ENCODE results near the gene MED31.

The MED31 gene

GRCh38 chr17:6683730-6684459 is 32.5 kb upstream of the MED31 start:
- Mint-ChIP-seq H3K27me3 (peaks cover 30% of the 10 kb centered on the region), H3K4me3 (no peak overlapping the region), H3K36me3 (ENCODE audit: low read depth) (no peaks in the 10 kb centered on the region)

GRCh38 chr17:6683081-6683684 is 31.8 kb upstream of the MED31 start:
- peaks cover 37% of the 10 kb centered on the region for H3K27me3 Mint-ChIP-seq
- H3K36me3 Mint-ChIP-seq (ENCODE audit: low read depth): no peaks in the 10 kb centered on the region
- H3K9me3 Mint-ChIP-seq: no peaks in the 10 kb centered on the region
- no peaks in the 10 kb centered on the region for H3K4me1 Mint-ChIP-seq (ENCODE audit: low read depth)
- no peak overlapping the region for H3K4me3 Mint-ChIP-seq
- H3K27ac Mint-ChIP-seq: no peak overlapping the region

More at GRCh38 chr17:6683730-6684459, 32.5 kb upstream of the MED31 start:
- Mint-ChIP-seq H3K4me1 (ENCODE audit: low read depth) (no peaks in the 10 kb centered on the region), H3K27ac (no peak overlapping the region), H3K9me3 (no peaks in the 10 kb centered on the region)

GRCh38 chr17:6682339-6682738 is 30.9 kb upstream of the MED31 start:
- no peak overlapping the region for H3K27ac Mint-ChIP-seq

GRCh38 chr17:6681671-6682070 is 30.3 kb upstream of the MED31 start:
- Mint-ChIP-seq H3K4me3 (no peak overlapping the region), H3K4me1 (ENCODE audit: low read depth) (peaks cover 7% of the 10 kb centered on the region), H3K27me3 (peaks cover 40% of the 10 kb centered on the region), H3K36me3 (ENCODE audit: low read depth) (no peaks in the 10 kb centered on the region), H3K9me3 (no peaks in the 10 kb centered on the region), H3K27ac (no peak overlapping the region)

More at GRCh38 chr17:6682339-6682738, 30.9 kb upstream of the MED31 start:
- Mint-ChIP-seq H3K36me3 (ENCODE audit: low read depth) (no peaks in the 10 kb centered on the region), H3K27me3 (peaks cover 40% of the 10 kb centered on the region), H3K4me3 (no peak overlapping the region), H3K4me1 (ENCODE audit: low read depth) (peaks cover 4% of the 10 kb centered on the region), H3K9me3 (no peaks in the 10 kb centered on the region)

- Mint-ChIP-seq H3K4me3 (no peak overlapping the region), H3K36me3 (ENCODE audit: low read depth) (no peaks in the 10 kb centered on the region), H3K9me3 (no peaks in the 10 kb centered on the region), H3K4me1 (ENCODE audit: low read depth) (peaks cover 7% of the 10 kb centered on the region), H3K27me3 (peaks cover 38% of the 10 kb centered on the region), H3K27ac (no peak overlapping the region)
Observed at GRCh38 chr17:6681176-6681575, 29.8 kb upstream of the MED31 start.

- Mint-ChIP-seq H3K36me3 (ENCODE audit: low read depth) (no peaks in the 10 kb centered on the region), H3K9me3 (no peaks in the 10 kb centered on the region), H3K27me3 (peaks cover 35% of the 10 kb centered on the region), H3K4me3 (no peak overlapping the region), H3K4me1 (ENCODE audit: low read depth) (peaks cover 7% of the 10 kb centered on the region), H3K27ac (no peak overlapping the region)
Observed at GRCh38 chr17:6679241-6679640, 27.8 kb upstream of the MED31 start.

- Mint-ChIP-seq H3K27me3 (peaks cover 35% of the 10 kb centered on the region), H3K4me1 (ENCODE audit: low read depth) (peaks cover 7% of the 10 kb centered on the region), H3K36me3 (ENCODE audit: low read depth) (no peaks in the 10 kb centered on the region), H3K4me3 (no peak overlapping the region), H3K9me3 (no peaks in the 10 kb centered on the region), H3K27ac (no peak overlapping the region)
Observed at GRCh38 chr17:6677946-6678345, 26.5 kb upstream of the MED31 start.

GRCh38 chr17:6677158-6677831 is 25.9 kb upstream of the MED31 start:
- H3K36me3 Mint-ChIP-seq (ENCODE audit: low read depth): no peaks in the 10 kb centered on the region
- H3K4me3 Mint-ChIP-seq: no peak overlapping the region
- no peak overlapping the region for H3K27ac Mint-ChIP-seq
- peaks cover 32% of the 10 kb centered on the region for H3K27me3 Mint-ChIP-seq
- peaks cover 7% of the 10 kb centered on the region for H3K4me1 Mint-ChIP-seq (ENCODE audit: low read depth)
- no peaks in the 10 kb centered on the region for H3K9me3 Mint-ChIP-seq

GRCh38 chr17:6676802-6677157 is 25.4 kb upstream of the MED31 start:
- no peaks in the 10 kb centered on the region for H3K36me3 Mint-ChIP-seq (ENCODE audit: low read depth)
- no peak overlapping the region for H3K27ac Mint-ChIP-seq
- no peaks in the 10 kb centered on the region for H3K9me3 Mint-ChIP-seq
- no peak overlapping the region for H3K4me3 Mint-ChIP-seq
- peaks cover 7% of the 10 kb centered on the region for H3K4me1 Mint-ChIP-seq (ENCODE audit: low read depth)
- H3K27me3 Mint-ChIP-seq: peaks cover 26% of the 10 kb centered on the region

- no peak overlapping the region for H3K4me3 Mint-ChIP-seq
- no peaks in the 10 kb centered on the region for H3K9me3 Mint-ChIP-seq
- peaks cover 17% of the 10 kb centered on the region for H3K27me3 Mint-ChIP-seq
- H3K4me1 Mint-ChIP-seq (ENCODE audit: low read depth): peaks cover 7% of the 10 kb centered on the region
- no peaks in the 10 kb centered on the region for H3K36me3 Mint-ChIP-seq (ENCODE audit: low read depth)
- no peak overlapping the region for H3K27ac Mint-ChIP-seq
Observed at GRCh38 chr17:6675201-6675825, 23.9 kb upstream of the MED31 start.

GRCh38 chr17:6674586-6674985 is 23.2 kb upstream of the MED31 start:
- Mint-ChIP-seq H3K27me3 (peaks cover 11% of the 10 kb centered on the region), H3K4me1 (ENCODE audit: low read depth) (peaks cover 7% of the 10 kb centered on the region), H3K36me3 (ENCODE audit: low read depth) (no peaks in the 10 kb centered on the region), H3K9me3 (no peaks in the 10 kb centered on the region), H3K4me3 (no peak overlapping the region), H3K27ac (no peak overlapping the region)

GRCh38 chr17:6671431-6671830 is 20.0 kb upstream of the MED31 start:
- Mint-ChIP-seq H3K9me3 (no peaks in the 10 kb centered on the region), H3K27me3 (no peaks in the 10 kb centered on the region), H3K4me1 (ENCODE audit: low read depth) (peaks cover 13% of the 10 kb centered on the region), H3K27ac (no peak overlapping the region), H3K36me3 (ENCODE audit: low read depth) (no peaks in the 10 kb centered on the region), H3K4me3 (no peak overlapping the region)

GRCh38 chr17:6670999-6671398 is 19.6 kb upstream of the MED31 start:
- Mint-ChIP-seq H3K4me1 (ENCODE audit: low read depth) (peaks cover 13% of the 10 kb centered on the region), H3K27ac (no peak overlapping the region), H3K4me3 (no peak overlapping the region), H3K9me3 (no peaks in the 10 kb centered on the region), H3K27me3 (no peaks in the 10 kb centered on the region), H3K36me3 (ENCODE audit: low read depth) (no peaks in the 10 kb centered on the region)

- Mint-ChIP-seq H3K27ac (no peak overlapping the region), H3K4me1 (ENCODE audit: low read depth) (peaks cover 13% of the 10 kb centered on the region), H3K9me3 (no peaks in the 10 kb centered on the region), H3K36me3 (ENCODE audit: low read depth) (no peaks in the 10 kb centered on the region), H3K27me3 (no peaks in the 10 kb centered on the region), H3K4me3 (no peak overlapping the region)
Observed at GRCh38 chr17:6670571-6670970, 19.2 kb upstream of the MED31 start.
